NT2/D1 (cell line): ENCODE measurements around the gene KSR1.
"Not testable (repeated sequence)": the region's sequence is repeated elsewhere in the genome, so short reads cannot be mapped to it uniquely, and the experiment has no call there.

Experiments used
- DNase-seq: peaks from one replicate; pipeline ENCODE4 v3.0.0-alpha.2; 2011; ENCODE audit warnings: low read depth, low spot score
- H3K27me3 ChIP-seq: 2 replicates; pipeline ENCODE4 v1.6.0; 2011; ENCODE audit warnings: mild to moderate bottlenecking; ENCODE audit not compliant: insufficient read length, insufficient read depth
- H3K36me3 ChIP-seq: 2 replicates; pipeline ENCODE4 v1.6.1; 2011; ENCODE audit warnings: mild to moderate bottlenecking, low read length, mixed read lengths; ENCODE audit not compliant: insufficient read depth, insufficient read length
- H3K4me1 ChIP-seq: 2 replicates; pipeline ENCODE4 v1.5.1; 2011; ENCODE audit not compliant: insufficient read depth, insufficient read length
- H3K4me3 ChIP-seq: 2 replicates; pipeline ENCODE4 v1.5.1; 2011; ENCODE audit warnings: low read depth; ENCODE audit not compliant: insufficient read length
- H3K9ac ChIP-seq: 2 replicates; pipeline ENCODE4 v1.6.0; 2011; ENCODE audit warnings: low read depth; ENCODE audit not compliant: insufficient read length
- H3K9me3 ChIP-seq: 2 replicates; pipeline ENCODE4 v1.5.1; 2011; ENCODE audit warnings: mild to moderate bottlenecking, low read length; ENCODE audit not compliant: insufficient read depth
- SUZ12 ChIP-seq: IDR thresholded peaks from 2 replicates; pipeline ENCODE4 v1.6.1; 2011; ENCODE audit not compliant: insufficient read length, insufficient read depth; ENCODE audit errors: extremely low read depth
- YY1 ChIP-seq: IDR thresholded peaks from 2 replicates; pipeline ENCODE4 v1.6.1; 2011; ENCODE audit not compliant: insufficient read length, insufficient read depth
- ZNF274 ChIP-seq: IDR thresholded peaks from 2 replicates; pipeline ENCODE4 v1.6.1; 2011; ENCODE audit warnings: mild to moderate bottlenecking, low read depth, low read length

Gene KSR1

GRCh38 chr17:27462714-27463113 is 6.5 kb downstream of the KSR1 start:
- Histone ChIP-seq H3K4me3 (no peak overlapping the region), H3K36me3 (peaks cover 12% of the 10 kb centered on the region), H3K27me3 (peaks cover 2% of the 10 kb centered on the region), H3K9me3 (no peaks in the 10 kb centered on the region), H3K4me1 (peaks cover 16% of the 10 kb centered on the region), H3K9ac (no peak overlapping the region)
- DNase-seq, result no peak
- no peak for TF ChIP-seq SUZ12
- TF ChIP-seq ZNF274, result no peak
- TF ChIP-seq YY1, result no peak

GRCh38 chr17:27463235-27463677 is 7.0 kb downstream of the KSR1 start:
- no peaks in the 10 kb centered on the region for H3K27me3 ChIP-seq
- peaks cover 15% of the 10 kb centered on the region for H3K4me1 ChIP-seq
- H3K9me3 ChIP-seq, result no peaks in the 10 kb centered on the region
- DNase-seq, result no peak
- no peak overlapping the region for H3K4me3 ChIP-seq
- TF ChIP-seq SUZ12 (no peak), YY1 (no peak), ZNF274 (no peak)
- peaks cover 12% of the 10 kb centered on the region for H3K36me3 ChIP-seq
- no peak overlapping the region for H3K9ac ChIP-seq

DNA sequence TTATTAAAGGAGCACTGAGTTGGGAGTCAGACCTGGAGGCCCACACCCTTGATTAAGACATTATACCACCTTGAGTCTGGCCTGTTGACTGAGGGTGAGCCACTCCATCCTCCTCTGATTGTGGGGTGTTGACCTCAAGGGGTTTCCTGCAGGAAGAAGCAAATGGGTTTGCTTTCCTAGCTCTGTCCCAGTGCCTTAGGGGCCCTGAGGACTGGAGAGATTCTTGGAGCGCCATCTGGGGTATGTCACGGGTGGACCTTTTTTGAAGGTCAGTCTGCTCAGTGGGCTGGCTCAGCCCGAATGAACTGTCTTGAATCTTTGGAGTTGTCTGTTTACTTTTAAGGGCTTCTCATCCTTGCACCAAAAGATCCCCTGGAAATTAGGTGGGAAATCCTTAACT is 7.8 kb downstream of the KSR1 start:
- H3K27me3 ChIP-seq, H3K9me3 ChIP-seq, DNase-seq, H3K9ac ChIP-seq, H3K4me3 ChIP-seq: not testable (repeated sequence)
- peaks cover 12% of the 10 kb centered on the region for H3K36me3 ChIP-seq
- peaks cover 17% of the 10 kb centered on the region for H3K4me1 ChIP-seq

DNA sequence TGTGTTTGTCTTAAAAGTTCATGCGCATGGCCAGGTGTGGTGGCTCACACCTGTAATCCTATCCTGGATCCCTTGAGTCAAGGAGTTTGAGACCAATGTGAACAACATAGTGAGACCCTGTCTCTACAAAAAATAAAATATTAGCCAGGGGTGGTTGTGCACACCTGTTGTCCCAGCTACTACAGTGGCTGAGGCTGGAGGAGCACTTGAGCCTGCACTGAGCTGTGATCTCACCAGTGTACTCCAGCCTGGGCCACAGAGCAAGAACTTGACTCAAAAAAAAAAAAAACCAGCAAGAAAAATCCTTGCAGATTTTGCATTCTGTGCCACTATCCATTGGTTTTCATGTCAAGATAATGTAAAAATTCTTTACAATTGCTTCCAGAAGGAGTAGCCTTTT is 8.2 kb downstream of the KSR1 start:
- Histone ChIP-seq H3K9ac (no peak overlapping the region), H3K36me3 (peaks cover 9% of the 10 kb centered on the region), H3K4me3 (no peak overlapping the region), H3K9me3 (no peaks in the 10 kb centered on the region), H3K27me3 (no peaks in the 10 kb centered on the region), H3K4me1 (peaks cover 15% of the 10 kb centered on the region)
- no peak for DNase-seq
- TF ChIP-seq YY1 (no peak), SUZ12 (no peak), ZNF274 (no peak)

GRCh38 chr17:27465875-27466274 is 9.6 kb downstream of the KSR1 start:
- H3K4me1 ChIP-seq, H3K9ac ChIP-seq, H3K4me3 ChIP-seq, H3K36me3 ChIP-seq, DNase-seq, H3K27me3 ChIP-seq, H3K9me3 ChIP-seq: not testable (repeated sequence)

DNA sequence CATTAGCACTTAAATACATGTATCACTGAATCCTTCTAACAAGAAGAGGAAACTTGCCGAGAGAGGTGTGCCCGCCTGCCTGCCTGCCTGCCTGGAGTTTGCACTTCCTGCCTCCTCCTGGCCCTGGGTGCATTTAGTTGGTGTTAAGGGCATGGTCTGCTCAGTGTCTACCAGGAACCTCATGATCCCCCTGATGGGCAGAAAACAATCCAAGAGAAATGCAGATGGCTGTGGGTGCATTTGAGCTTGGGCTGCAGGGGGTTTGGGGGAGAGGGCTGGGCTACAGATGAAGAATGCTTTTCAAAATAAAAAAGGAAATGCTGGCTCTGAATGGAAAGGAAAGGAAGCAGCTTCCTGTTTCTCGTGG is 10.1 kb downstream of the KSR1 start:
- no peak overlapping the region for H3K9ac ChIP-seq
- no peaks in the 10 kb centered on the region for H3K36me3 ChIP-seq
- TF ChIP-seq YY1 (no peak), ZNF274 (no peak), SUZ12 (no peak)
- no peak for DNase-seq
- H3K4me1 ChIP-seq, result peaks cover 7% of the 10 kb centered on the region
- no peaks in the 10 kb centered on the region for H3K27me3 ChIP-seq
- no peak overlapping the region for H3K4me3 ChIP-seq
- no peaks in the 10 kb centered on the region for H3K9me3 ChIP-seq

DNA sequence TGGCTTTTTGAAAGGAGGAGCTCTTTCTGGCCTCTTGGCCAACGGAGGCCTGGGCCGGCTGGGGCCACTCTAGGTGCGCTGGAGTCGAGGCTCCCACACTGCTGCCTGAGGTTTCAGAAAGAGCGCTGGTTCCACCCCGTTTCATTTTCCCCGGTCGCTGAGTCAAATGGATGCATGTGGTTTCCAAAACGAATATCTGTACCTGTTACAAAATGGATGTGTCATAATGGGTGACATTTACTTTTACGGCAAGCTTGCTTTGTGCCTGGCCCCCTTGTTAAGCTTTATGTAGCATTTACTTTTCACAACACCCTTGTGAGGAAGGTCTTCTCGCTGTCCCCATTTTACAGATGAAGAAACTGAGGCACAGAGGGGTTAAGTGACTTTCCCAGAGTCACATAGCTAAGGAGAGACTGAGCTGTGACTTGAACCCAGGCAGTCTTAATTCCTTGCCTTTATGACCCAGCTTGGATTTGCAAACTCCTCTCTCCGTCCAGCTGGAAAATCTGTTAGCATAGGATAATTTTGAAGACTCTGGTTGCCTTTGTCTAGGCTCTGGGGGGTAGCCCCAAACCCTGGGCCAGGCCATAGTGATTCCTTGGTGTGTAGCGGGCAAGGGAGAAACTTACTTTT is 10.6 kb downstream of the KSR1 start:
- DNase-seq, result no peak
- Histone ChIP-seq H3K9me3 (no peaks in the 10 kb centered on the region), H3K27me3 (no peaks in the 10 kb centered on the region), H3K4me1 (peaks cover 12% of the 10 kb centered on the region), H3K9ac (no peak overlapping the region), H3K4me3 (no peak overlapping the region), H3K36me3 (no peaks in the 10 kb centered on the region)
- TF ChIP-seq YY1 (no peak), SUZ12 (no peak), ZNF274 (no peak)

DNA sequence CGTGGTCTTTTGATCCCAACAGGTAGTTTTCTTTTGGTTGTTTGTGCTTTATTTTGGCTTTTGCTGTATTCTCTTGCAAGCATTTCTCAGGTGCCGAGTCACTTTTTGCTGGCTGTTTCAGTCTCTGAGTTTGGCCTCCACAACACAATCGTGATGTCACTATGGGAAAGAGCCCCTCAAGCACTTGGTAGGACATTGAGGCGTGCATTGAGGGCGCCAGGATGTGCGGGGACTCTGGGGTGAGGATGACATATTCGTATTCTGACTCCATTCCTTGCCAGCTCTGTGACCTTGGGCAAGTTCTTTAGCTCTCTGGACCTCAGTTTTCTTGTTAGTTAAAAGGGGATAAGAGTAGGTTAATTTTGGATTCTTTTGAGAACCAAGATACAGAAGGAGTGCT is 13.0 kb downstream of the KSR1 start:
- no peak overlapping the region for H3K9ac ChIP-seq
- TF ChIP-seq YY1 (no peak), SUZ12 (no peak), ZNF274 (no peak)
- DNase-seq, result no peak
- no peaks in the 10 kb centered on the region for H3K9me3 ChIP-seq
- no peaks in the 10 kb centered on the region for H3K36me3 ChIP-seq
- peaks cover 13% of the 10 kb centered on the region for H3K4me1 ChIP-seq
- H3K4me3 ChIP-seq, result no peak overlapping the region
- H3K27me3 ChIP-seq, result no peaks in the 10 kb centered on the region
